ENCODE results near the gene TBKBP1. TPM values are rescaled to one million over a fixed set of nuclear protein-coding genes. Genes with fewer than 3 reads are reported as not detected.
A peak's percentile ranks its signal among the peaks of the same experiment; 100 is the strongest.

Gene TBKBP1
- total RNA-seq, 1 experiment from 2014 or later: 3.3 TPM

DNA sequence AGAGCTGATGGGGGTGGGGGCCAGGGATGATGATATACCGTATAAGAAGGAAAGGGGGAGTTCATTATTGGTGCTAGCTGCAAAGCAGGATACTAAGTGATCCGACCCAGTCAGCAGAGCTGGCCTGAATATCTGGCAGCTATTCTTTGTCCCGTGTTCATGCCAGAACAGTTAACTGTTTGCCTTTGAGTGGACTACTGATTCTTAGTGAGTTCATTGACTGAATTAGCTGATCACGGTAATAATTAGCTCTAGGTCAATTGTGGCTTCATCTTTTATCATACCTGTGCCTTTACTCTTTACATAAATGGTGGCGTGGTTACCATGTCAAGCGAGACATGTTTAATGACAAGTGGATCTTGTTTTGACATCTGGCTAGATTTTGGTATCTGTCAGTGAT lies 39.0 kb upstream of the TBKBP1 start:
- peaks cover 82% of the 10 kb centered on the region for H3K79me2 ChIP-seq (ENCODE audit: low read depth)
- ChIA-PET POLR2A (ENCODE audit: unreplicated experiment) (interaction anchor here (0.5 to 1.1 kb wide), 4 partner anchors 26 to 265 kb away, joined by 3 to 16 read pairs (median 4); no protein-coding TSS in a partner anchor), CTCF (interaction anchor here (0.6 kb wide), 1 partner anchor 656 kb away, joined by 3 read pairs; no protein-coding TSS in a partner anchor)
- intact Hi-C loops (cut with micrococcal nuclease; ENCODE audit: unreplicated experiment): no loop called here
- peaks cover 78% of the 10 kb centered on the region for H3K36me3 ChIP-seq (ENCODE audit: low read depth)
- H4K20me1 ChIP-seq (ENCODE audit: insufficient read depth): peaks cover 80% of the 10 kb centered on the region
- no peak overlapping the region for H3K27ac ChIP-seq
- no peaks in the 10 kb centered on the region for H3K27me3 ChIP-seq (ENCODE audit: insufficient read depth, low read depth)
- no peak overlapping the region for H3K4me2 ChIP-seq
- peaks cover 62% of the 10 kb centered on the region for H3F3A ChIP-seq (ENCODE audit: insufficient read depth, low read depth)
- H2AFZ ChIP-seq: no peak overlapping the region
- no TSS peak for BruUV-seq (replicated peaks)
- H3K4me1 ChIP-seq (replicated peaks; ENCODE audit: insufficient read depth): peaks cover 20% of the 10 kb centered on the region
- no peaks in the 10 kb centered on the region for H3K9me2 ChIP-seq (ENCODE audit: insufficient read depth)
- DNase-seq: no peak
- TF ChIP-seq, protein P1, sequence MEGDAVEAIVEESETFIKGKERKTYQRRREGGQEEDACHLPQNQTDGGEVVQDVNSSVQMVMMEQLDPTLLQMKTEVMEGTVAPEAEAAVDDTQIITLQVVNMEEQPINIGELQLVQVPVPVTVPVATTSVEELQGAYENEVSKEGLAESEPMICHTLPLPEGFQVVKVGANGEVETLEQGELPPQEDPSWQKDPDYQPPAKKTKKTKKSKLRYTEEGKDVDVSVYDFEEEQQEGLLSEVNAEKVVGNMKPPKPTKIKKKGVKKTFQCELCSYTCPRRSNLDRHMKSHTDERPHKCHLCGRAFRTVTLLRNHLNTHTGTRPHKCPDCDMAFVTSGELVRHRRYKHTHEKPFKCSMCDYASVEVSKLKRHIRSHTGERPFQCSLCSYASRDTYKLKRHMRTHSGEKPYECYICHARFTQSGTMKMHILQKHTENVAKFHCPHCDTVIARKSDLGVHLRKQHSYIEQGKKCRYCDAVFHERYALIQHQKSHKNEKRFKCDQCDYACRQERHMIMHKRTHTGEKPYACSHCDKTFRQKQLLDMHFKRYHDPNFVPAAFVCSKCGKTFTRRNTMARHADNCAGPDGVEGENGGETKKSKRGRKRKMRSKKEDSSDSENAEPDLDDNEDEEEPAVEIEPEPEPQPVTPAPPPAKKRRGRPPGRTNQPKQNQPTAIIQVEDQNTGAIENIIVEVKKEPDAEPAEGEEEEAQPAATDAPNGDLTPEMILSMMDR (conservative IDR thresholded peaks at IDR 0.05): no peak
- no peak for TF ChIP-seq EZH2 (IDR thresholded peaks at IDR 0.05; ENCODE audit: low read depth)
- H3K9me3 ChIP-seq (ENCODE audit: insufficient read depth, low read depth): no peaks in the 10 kb centered on the region
- no peak overlapping the region for H3K4me3 ChIP-seq

DNA sequence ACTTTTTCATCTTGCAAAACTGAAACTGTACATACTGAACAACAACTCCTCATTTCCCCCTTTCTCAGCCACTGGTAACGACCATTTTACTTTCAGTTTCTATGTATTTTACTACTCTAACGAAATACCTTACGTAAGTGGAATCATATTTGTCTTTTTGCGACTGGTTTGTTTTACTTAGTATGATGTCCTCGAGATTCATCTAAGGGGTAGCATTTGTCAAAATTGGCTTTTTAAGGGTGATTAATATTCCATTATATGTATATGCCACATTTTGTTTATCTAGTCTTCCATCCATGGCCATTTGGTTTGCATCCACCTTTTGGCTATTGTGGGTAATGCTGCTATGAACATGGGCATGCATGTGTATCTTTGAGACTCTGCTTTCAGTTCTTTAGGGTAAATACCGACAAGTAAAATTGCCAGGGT lies 33.9 kb upstream of the TBKBP1 start:
- POLR2A ChIA-PET (ENCODE audit: unreplicated experiment): interaction anchor here (0.9 kb wide), 1 partner anchor 246 kb away, joined by 5 read pairs; no protein-coding TSS in a partner anchor
- Histone ChIP-seq H3K9me3 (ENCODE audit: insufficient read depth, low read depth) (no peaks in the 10 kb centered on the region), H3K27me3 (ENCODE audit: insufficient read depth, low read depth) (no peaks in the 10 kb centered on the region), H3K79me2 (ENCODE audit: low read depth) (peaks cover 54% of the 10 kb centered on the region), H4K20me1 (ENCODE audit: insufficient read depth) (peaks cover 91% of the 10 kb centered on the region), H3K4me2 (no peak overlapping the region), H3K36me3 (ENCODE audit: low read depth) (peaks cover 77% of the 10 kb centered on the region), H2AFZ (no peak overlapping the region), H3K9me2 (ENCODE audit: insufficient read depth) (no peaks in the 10 kb centered on the region), H3K4me1 (replicated peaks; ENCODE audit: insufficient read depth) (no peaks in the 10 kb centered on the region), H3K27ac (no peak overlapping the region), H3F3A (ENCODE audit: insufficient read depth, low read depth) (peaks cover 86% of the 10 kb centered on the region), H3K4me3 (no peak overlapping the region)
- TF ChIP-seq, protein P1 (conservative IDR thresholded peaks at IDR 0.05): no peak
- TF ChIP-seq EZH2 (IDR thresholded peaks at IDR 0.05; ENCODE audit: low read depth): no peak
- BruUV-seq (replicated peaks): no TSS peak
- CTCF ChIA-PET: no interaction called here
- intact Hi-C loops (cut with micrococcal nuclease; ENCODE audit: unreplicated experiment): no loop called here
- no peak for DNase-seq

- H3F3A ChIP-seq (ENCODE audit: insufficient read depth, low read depth): peaks cover 81% of the 10 kb centered on the region
- no peaks in the 10 kb centered on the region for H3K27me3 ChIP-seq (ENCODE audit: insufficient read depth, low read depth)
- no peaks in the 10 kb centered on the region for H3K4me1 ChIP-seq (replicated peaks; ENCODE audit: insufficient read depth)
- no peaks in the 10 kb centered on the region for H3K9me2 ChIP-seq (ENCODE audit: insufficient read depth)
- no peak overlapping the region for H2AFZ ChIP-seq
- peak; percentile 41 to 50 for DNase-seq
- no peak overlapping the region for H3K4me2 ChIP-seq
- POLR2A ChIA-PET (ENCODE audit: unreplicated experiment): no interaction called here
- H3K27ac ChIP-seq: no peak overlapping the region
- no peaks in the 10 kb centered on the region for H3K9me3 ChIP-seq (ENCODE audit: insufficient read depth, low read depth)
- H3K36me3 ChIP-seq (ENCODE audit: low read depth): peaks cover 79% of the 10 kb centered on the region
- peaks cover 84% of the 10 kb centered on the region for H4K20me1 ChIP-seq (ENCODE audit: insufficient read depth)
- H3K4me3 ChIP-seq: no peak overlapping the region
- intact Hi-C loops (cut with micrococcal nuclease; ENCODE audit: unreplicated experiment): no loop called here
- no peak for TF ChIP-seq EZH2 (IDR thresholded peaks at IDR 0.05; ENCODE audit: low read depth)
- TF ChIP-seq, protein P1 (conservative IDR thresholded peaks at IDR 0.05): peak; percentile 91
- peaks cover 42% of the 10 kb centered on the region for H3K79me2 ChIP-seq (ENCODE audit: low read depth)
- CTCF ChIA-PET: interaction anchor here (0.5 to 0.6 kb wide), 2 partner anchors 19 kb away, joined by 3 to 4 read pairs; no protein-coding TSS in a partner anchor
- no TSS peak for BruUV-seq (replicated peaks)
These were observed 29.9 kb upstream of the TBKBP1 start for GRCh38 chr17:47663912-47664623.

Data from PC-9 (cell line).